Measurements from ENCODE around the gene TANGO2.
A peak's percentile ranks its signal among the peaks of the same experiment; 100 is the strongest.
"Not testable (repeated sequence)": the region's sequence is repeated elsewhere in the genome, so short reads cannot be mapped to it uniquely, and the experiment has no call there.

TANGO2 gene

DNA sequence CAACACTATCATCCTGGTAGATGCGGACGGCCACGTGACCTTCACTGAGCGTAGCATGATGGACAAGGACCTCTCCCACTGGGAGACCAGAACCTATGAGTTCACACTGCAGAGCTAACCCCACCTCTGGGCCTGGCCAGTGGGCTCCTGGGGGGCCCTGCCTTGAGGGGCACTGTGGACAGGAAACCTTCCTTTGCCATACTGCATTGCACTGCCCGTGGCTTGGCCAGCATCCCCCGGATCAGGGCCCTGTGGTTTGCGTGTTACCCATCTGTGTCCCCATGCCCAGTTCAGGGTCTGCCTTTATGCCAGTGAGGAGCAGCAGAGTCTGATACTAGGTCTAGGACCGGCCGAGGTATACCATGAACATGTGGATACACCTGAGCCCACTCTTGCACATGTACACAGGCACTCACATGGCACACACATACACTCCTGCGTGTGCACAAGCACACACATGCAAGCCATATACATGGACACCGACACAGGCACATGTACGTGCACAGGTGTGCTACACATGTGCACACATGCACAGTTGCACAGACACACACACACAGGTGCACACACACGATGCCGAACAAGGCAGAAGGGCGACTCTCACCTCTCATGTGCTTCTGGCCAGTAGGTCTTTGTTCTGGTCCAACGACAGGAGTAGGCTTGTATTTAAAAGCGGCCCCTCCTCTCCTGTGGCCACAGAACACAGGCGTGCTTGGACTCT, 43.8 kb downstream of the TANGO2 start:
- Histone ChIP-seq H3K36me3 (ENCODE audit: control insufficient read depth, insufficient read depth, low read length) (peaks cover 8% of the 10 kb centered on the region), H3K27ac (ENCODE audit: low read depth, low read length) (no peak overlapping the region), H3K9ac (ENCODE audit: low read length) (no peak overlapping the region), H3K4me3 (ENCODE audit: low read depth, low read length) (no peak overlapping the region), H3K27me3 (ENCODE audit: control insufficient read depth, insufficient read depth, low read length) (no peaks in the 10 kb centered on the region), H3K9me3 (ENCODE audit: control insufficient read depth, insufficient read depth, low read depth, low read length) (no peaks in the 10 kb centered on the region), H3K4me1 (ENCODE audit: control insufficient read depth, insufficient read depth, low read length) (no peaks in the 10 kb centered on the region)

DNA sequence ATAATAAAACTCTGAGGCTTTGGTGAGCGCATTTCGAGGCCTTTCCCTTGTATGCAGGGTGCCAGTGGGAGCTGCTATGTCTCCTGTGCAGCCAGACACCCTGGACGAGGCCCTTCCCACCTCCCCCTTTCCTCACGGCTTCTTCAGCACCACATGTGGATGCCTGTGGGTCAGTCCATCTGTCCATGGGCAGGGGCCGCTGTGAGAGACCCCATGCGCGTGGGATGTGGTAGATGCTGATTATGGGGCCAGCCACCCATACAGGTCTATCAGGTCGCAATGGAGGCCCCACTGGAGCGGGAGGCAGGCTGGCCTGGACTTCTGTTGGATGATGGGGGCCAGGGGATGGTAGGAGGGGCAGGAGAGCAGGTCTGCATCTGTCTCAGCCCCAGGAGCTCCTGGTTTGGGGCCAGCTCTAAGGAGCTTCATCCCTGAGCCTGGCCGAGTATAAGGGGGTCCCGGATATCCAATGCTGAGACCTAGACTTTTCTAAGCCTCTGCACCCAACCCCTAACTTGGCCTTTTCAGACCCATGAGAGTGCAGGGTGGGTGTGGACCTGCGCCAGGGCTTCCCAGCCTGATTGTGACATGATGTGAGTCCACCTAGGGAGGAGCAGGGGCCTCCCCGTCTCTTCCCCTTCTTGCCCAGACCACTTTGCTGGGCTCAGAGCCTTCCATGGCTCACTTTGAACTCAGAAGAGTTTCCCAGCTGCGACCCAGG, 45.1 kb downstream of the TANGO2 start:
- Histone ChIP-seq H3K4me3 (ENCODE audit: low read depth, low read length) (no peak overlapping the region), H3K9ac (ENCODE audit: low read length) (no peak overlapping the region), H3K4me1 (ENCODE audit: control insufficient read depth, insufficient read depth, low read length) (no peaks in the 10 kb centered on the region), H3K27me3 (ENCODE audit: control insufficient read depth, insufficient read depth, low read length) (no peaks in the 10 kb centered on the region), H3K36me3 (ENCODE audit: control insufficient read depth, insufficient read depth, low read length) (peaks cover 8% of the 10 kb centered on the region), H3K9me3 (ENCODE audit: control insufficient read depth, insufficient read depth, low read depth, low read length) (no peaks in the 10 kb centered on the region), H3K27ac (ENCODE audit: low read depth, low read length) (no peak overlapping the region)

DNA sequence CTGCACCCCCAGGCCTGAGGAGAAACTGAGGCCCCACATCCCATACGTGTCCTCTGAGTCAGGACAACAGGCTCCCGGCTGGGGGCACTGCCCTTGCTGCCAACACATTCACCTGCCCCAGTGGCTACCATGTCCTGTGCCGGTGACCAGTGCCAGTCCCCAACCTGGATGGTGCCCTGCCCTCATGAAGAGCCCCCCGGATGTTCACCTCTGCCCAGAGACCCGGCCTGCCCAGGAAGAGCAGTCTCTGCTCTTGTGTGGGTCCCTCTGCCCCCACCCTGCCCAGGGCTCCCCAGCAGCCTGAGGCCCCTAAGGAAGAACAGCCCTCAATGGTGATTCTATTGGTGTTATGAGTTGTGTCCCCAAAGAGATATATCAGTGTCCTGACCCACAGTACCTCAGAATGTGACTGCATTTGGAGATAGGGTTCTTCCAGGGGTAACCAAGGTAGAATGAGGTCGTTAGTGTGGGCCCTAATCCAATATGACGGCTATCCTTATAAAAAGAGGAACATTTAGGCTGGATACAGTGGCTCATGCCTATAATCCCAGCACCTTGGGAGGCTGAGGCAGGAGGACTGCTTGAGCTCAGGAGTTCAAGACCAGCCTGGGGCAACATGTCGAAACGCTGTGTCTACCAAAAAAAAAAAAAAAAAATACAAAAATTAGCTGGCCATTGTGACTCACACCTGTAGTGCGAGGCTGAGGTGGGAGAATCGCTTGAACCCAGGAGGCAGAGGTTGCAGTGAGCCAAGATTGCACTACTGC, 45.9 kb downstream of the TANGO2 start:
- Histone ChIP-seq H3K27me3 (ENCODE audit: control insufficient read depth, insufficient read depth, low read length) (no peaks in the 10 kb centered on the region), H3K36me3 (ENCODE audit: control insufficient read depth, insufficient read depth, low read length) (peaks cover 8% of the 10 kb centered on the region), H3K27ac (ENCODE audit: low read depth, low read length) (no peak overlapping the region), H3K9ac (ENCODE audit: low read length) (no peak overlapping the region), H3K9me3 (ENCODE audit: control insufficient read depth, insufficient read depth, low read depth, low read length) (no peaks in the 10 kb centered on the region), H3K4me1 (ENCODE audit: control insufficient read depth, insufficient read depth, low read length) (no peaks in the 10 kb centered on the region), H3K4me3 (ENCODE audit: low read depth, low read length) (no peak overlapping the region)

DNA sequence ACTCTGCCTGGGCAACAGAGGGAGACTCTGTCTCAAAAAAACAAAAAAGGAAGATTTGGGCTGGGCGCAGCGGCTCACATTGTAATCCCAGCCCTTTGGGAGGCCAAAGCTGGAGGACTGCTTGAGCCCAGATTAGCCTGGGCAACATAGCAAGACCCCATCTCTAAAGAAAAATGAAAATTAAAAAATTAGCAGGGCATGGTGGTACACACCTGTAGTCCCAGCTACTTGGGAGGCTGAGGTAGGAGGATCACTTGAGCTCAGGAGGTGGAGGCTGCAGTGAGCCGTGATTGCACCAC, 46.4 kb downstream of the TANGO2 start:
- H3K4me1 ChIP-seq (ENCODE audit: control insufficient read depth, insufficient read depth, low read length); H3K27me3 ChIP-seq (ENCODE audit: control insufficient read depth, insufficient read depth, low read length); H3K9me3 ChIP-seq (ENCODE audit: control insufficient read depth, insufficient read depth, low read depth, low read length); H3K4me3 ChIP-seq (ENCODE audit: low read depth, low read length); H3K36me3 ChIP-seq (ENCODE audit: control insufficient read depth, insufficient read depth, low read length); H3K27ac ChIP-seq (ENCODE audit: low read depth, low read length); H3K9ac ChIP-seq (ENCODE audit: low read length): not testable (repeated sequence)

DNA sequence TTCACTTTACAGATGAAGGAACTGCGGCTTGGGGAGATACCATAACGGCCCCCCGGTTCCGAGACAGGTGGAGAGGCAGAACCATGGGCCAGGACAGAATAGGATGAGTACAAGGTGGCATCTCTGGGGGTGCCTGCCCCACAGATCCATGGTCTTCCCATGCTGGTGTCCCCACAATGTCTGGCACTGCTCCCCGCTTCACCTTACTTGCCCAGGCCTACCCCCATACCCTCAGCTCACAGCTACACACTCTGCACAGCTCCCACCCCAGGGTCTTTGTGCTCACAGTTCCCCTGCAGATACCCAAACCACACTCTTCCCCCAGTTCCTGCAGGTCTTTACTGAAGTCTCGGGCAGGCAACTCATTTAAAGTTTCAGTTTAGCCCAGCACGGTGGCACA, 47.7 kb downstream of the TANGO2 start:
- Histone ChIP-seq H3K4me1 (ENCODE audit: control insufficient read depth, insufficient read depth, low read length) (no peaks in the 10 kb centered on the region), H3K27me3 (ENCODE audit: control insufficient read depth, insufficient read depth, low read length) (no peaks in the 10 kb centered on the region), H3K36me3 (ENCODE audit: control insufficient read depth, insufficient read depth, low read length) (peaks cover 4% of the 10 kb centered on the region), H3K9me3 (ENCODE audit: control insufficient read depth, insufficient read depth, low read depth, low read length) (no peaks in the 10 kb centered on the region), H3K27ac (ENCODE audit: low read depth, low read length) (no peak overlapping the region), H3K4me3 (ENCODE audit: low read depth, low read length) (no peak overlapping the region), H3K9ac (ENCODE audit: low read length) (no peak overlapping the region)

DNA sequence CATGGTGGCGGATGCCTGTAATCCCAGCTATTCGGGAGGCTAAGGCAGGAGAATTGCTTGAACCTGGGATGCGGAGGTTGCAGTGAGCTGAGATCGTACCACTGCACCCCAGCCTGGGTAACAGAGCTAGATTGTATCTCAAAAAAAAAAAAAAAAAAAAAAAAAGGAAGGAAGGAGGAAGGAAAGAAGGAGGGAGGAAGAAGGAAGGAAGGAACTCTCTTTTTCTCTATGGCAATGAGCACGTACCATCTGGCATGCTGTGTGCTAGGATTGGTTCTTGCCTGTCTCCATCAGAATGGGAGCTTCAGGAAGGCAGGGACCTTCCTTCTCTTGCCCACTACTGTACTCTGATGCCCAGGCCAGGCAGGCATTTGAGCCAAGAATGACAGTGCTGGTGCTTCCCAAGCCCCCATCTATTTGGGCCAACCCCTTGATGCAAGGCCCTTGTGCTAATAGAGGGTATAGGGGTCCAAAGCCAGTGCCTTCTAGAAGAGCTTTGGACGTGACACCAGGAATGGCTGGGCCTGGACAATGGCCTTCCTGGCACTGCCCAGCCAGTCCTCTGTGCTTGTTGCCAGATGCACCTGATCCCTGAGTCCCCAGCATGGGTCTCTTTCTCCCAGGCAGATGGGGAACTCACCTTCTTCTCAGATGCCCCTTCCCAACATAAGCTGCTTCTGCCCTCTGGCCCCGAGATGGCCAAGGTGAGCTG, 48.6 kb downstream of the TANGO2 start:
- no peaks in the 10 kb centered on the region for H3K9me3 ChIP-seq (ENCODE audit: control insufficient read depth, insufficient read depth, low read depth, low read length)
- H3K4me1 ChIP-seq (ENCODE audit: control insufficient read depth, insufficient read depth, low read length), result no peaks in the 10 kb centered on the region
- H3K27me3 ChIP-seq (ENCODE audit: control insufficient read depth, insufficient read depth, low read length), result no peaks in the 10 kb centered on the region
- H3K9ac ChIP-seq (ENCODE audit: low read length), result no peak overlapping the region
- H3K27ac ChIP-seq (ENCODE audit: low read depth, low read length), result no peak overlapping the region
- peaks cover 4% of the 10 kb centered on the region for H3K36me3 ChIP-seq (ENCODE audit: control insufficient read depth, insufficient read depth, low read length)
- H3K4me3 ChIP-seq (ENCODE audit: low read depth, low read length), result no peak overlapping the region

DNA sequence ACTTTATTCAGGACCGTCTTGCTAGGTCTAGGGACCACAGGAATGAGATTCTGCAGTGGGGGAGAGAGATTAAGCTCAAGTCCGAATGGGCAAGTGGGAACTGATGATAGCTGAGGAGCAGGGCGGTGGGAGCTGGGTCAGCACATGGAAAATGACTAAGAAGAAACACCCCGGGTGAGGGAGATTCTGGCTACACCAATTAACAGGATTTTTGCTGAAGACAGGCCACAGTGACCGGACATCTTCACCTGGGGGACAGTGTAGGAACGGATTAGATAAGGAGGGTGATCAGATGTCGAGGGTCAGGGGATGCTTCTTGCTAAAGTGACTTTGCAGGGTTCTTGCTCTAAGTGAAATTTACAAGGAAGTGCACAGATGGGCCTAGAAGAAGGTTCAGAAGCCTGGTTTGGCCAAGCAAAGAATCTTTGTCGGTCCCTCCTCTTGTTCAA, 50.6 kb downstream of the TANGO2 start:
- H3K36me3 ChIP-seq (ENCODE audit: control insufficient read depth, insufficient read depth, low read length), result no peaks in the 10 kb centered on the region
- no peak overlapping the region for H3K9ac ChIP-seq (ENCODE audit: low read length)
- H3K4me3 ChIP-seq (ENCODE audit: low read depth, low read length), result no peak overlapping the region
- H3K27ac ChIP-seq (ENCODE audit: low read depth, low read length), result no peak overlapping the region
- H3K9me3 ChIP-seq (ENCODE audit: control insufficient read depth, insufficient read depth, low read depth, low read length), result no peaks in the 10 kb centered on the region
- H3K4me1 ChIP-seq (ENCODE audit: control insufficient read depth, insufficient read depth, low read length), result no peaks in the 10 kb centered on the region
- H3K27me3 ChIP-seq (ENCODE audit: control insufficient read depth, insufficient read depth, low read length), result no peaks in the 10 kb centered on the region

DNA sequence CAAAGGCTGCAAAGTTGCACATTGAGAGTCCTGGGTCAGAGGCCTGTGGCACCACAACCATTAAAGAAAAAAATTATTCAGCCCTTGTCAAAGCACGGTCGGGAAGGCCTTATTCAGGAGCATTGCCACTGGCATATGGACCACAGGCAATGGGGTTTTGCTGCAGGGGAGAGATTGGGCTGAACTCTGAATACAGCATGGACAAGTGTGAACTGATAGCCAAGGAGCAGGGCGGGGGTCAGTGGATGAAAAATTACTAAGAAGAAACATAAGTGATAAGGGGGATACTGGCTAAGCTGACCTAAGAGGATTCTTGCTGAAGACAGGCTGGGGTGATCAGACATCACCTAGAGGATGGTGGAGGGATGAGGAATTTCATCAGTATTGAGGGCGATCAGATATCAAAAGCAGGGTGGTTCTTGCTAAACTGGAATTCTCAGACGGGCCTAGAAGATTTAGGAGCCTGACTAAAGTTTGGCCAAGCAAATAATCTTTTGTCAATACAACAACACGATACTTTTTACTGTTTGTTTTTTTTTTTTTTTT, 55.8 kb downstream of the TANGO2 start:
- Histone ChIP-seq H3K9ac (ENCODE audit: low read length) (no peak overlapping the region), H3K4me1 (ENCODE audit: control insufficient read depth, insufficient read depth, low read length) (peaks cover 8% of the 10 kb centered on the region), H3K27ac (ENCODE audit: low read depth, low read length) (no peak overlapping the region), H3K4me3 (ENCODE audit: low read depth, low read length) (no peak overlapping the region), H3K36me3 (ENCODE audit: control insufficient read depth, insufficient read depth, low read length) (no peaks in the 10 kb centered on the region), H3K9me3 (ENCODE audit: control insufficient read depth, insufficient read depth, low read depth, low read length) (no peaks in the 10 kb centered on the region), H3K27me3 (ENCODE audit: control insufficient read depth, insufficient read depth, low read length) (no peaks in the 10 kb centered on the region)

DNA sequence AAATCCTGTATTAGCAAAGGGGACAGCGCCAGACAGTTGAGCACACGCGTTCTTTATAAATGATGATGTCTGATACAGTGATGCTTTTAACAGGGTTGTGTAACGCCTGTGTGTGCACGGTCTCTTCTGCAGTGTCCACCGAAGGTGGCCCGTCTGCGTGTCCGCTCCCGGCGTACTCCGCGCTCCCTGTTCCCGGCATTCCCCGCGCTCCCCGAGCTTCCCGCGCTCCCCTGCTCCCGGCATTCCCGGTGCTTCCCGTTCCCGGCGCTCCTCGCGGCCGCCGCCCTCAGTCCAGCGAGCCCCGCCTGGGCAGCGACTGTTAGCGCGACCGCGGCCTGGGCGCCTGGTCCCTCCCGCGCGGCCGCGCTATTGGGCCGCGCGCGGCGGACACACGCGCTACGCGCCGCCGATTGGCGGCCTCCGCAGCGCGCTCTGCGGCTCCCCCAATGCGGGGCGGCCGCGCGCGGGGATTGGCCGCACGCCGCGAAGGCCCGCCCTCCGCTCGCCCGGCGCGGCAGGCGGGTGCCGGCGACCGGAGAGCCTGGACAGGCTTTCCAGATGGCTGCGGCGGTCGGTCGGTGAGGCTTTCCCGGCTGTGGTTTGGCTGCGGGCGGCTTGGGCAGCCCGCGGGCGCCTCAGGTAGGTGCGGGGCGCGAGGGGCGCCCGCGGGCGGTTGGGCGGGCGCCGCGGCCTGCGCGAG, 59.0 kb downstream of the TANGO2 start, which contains the start of gene DGCR8:
DGCR8 (plus strand) TSS at position 497 of the 700 bp plus-strand sequence. CDS start 5,723 bp downstream, outside the sequence.
- Histone ChIP-seq H3K4me1 (ENCODE audit: control insufficient read depth, insufficient read depth, low read length) (peaks cover 34% of the 10 kb centered on the region), H3K27me3 (ENCODE audit: control insufficient read depth, insufficient read depth, low read length) (no peaks in the 10 kb centered on the region), H3K36me3 (ENCODE audit: control insufficient read depth, insufficient read depth, low read length) (0 out of 2 replicates have a peak, but pooled peaks cover 3% of the 10 kb centered on the region), H3K4me3 (ENCODE audit: low read depth, low read length) (peak within 1 kb of the TSS; percentile 91), H3K9ac (ENCODE audit: low read length) (peak within 1 kb of the TSS; percentile 95), H3K9me3 (ENCODE audit: control insufficient read depth, insufficient read depth, low read depth, low read length) (no peaks in the 10 kb centered on the region), H3K27ac (ENCODE audit: low read depth, low read length) (peak within 1 kb of the TSS; percentile 60; the same call in 1 of the 2 replicates)

DNA sequence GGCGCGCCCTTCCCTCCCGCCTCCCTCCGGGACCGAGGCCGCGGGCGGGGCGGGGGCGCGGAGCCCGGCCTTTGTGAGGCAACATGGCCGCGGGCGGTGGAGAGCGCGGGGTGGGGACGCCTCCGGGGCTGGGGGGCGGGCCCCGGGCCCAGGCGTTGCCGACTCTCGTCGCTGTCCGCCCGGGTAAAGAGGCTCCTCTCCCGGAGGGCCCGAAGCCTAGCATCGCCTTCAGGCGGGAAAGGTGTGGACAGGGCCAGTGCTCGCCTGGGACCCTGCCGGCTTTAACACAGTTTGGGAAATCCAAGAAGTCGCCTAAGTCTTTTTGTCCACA, 59.5 kb downstream of the TANGO2 start:
- H3K4me3 ChIP-seq (ENCODE audit: low read depth, low read length), result peak overlapping the region; percentile 91
- peaks cover 7% of the 10 kb centered on the region for H3K36me3 ChIP-seq (ENCODE audit: control insufficient read depth, insufficient read depth, low read length)
- no peaks in the 10 kb centered on the region for H3K9me3 ChIP-seq (ENCODE audit: control insufficient read depth, insufficient read depth, low read depth, low read length)
- H3K4me1 ChIP-seq (ENCODE audit: control insufficient read depth, insufficient read depth, low read length), result peaks cover 37% of the 10 kb centered on the region
- peak overlapping the region; percentile 95 for H3K9ac ChIP-seq (ENCODE audit: low read length)
- H3K27ac ChIP-seq (ENCODE audit: low read depth, low read length), result peak overlapping the region; percentile 45; the same call in 1 of the 2 replicates
- H3K27me3 ChIP-seq (ENCODE audit: control insufficient read depth, insufficient read depth, low read length), result no peaks in the 10 kb centered on the region

Measured in HUES6 (cell line).